GM15510 (cell line): ENCODE data around the gene SP110.

Experiments
- POLR2A ChIP-seq: IDR thresholded peaks from 3 replicates; pipeline ENCODE4 v1.6.1; 2011; ENCODE audit warnings: borderline replicate concordance; ENCODE audit not compliant: insufficient read length; ENCODE audit errors: extremely low read depth

Gene SP110

GRCh38 chr2:230129343-230129742 lies 90.4 kb downstream of the SP110 start:
- no peak for TF ChIP-seq POLR2A

- no peak for TF ChIP-seq POLR2A
Measured at GRCh38 chr2:230128623-230129342, 91.0 kb downstream of the SP110 start.

- TF ChIP-seq POLR2A: no peak
Measured at GRCh38 chr2:230127195-230127594, 92.6 kb downstream of the SP110 start.

GRCh38 chr2:230124757-230125431 lies 94.9 kb downstream of the SP110 start:
- TF ChIP-seq POLR2A: no peak

- TF ChIP-seq POLR2A: no peak
Measured at GRCh38 chr2:230124235-230124634, 95.5 kb downstream of the SP110 start.
